RKO (cell line): ENCODE measurements around the gene MARCHF9.

ENCODE experiments used
- DNase-seq: peaks from one replicate; pipeline ENCODE4 v3.0.0-alpha.2; 2016; ENCODE audit warnings: low spot score

The MARCHF9 gene

DNA sequence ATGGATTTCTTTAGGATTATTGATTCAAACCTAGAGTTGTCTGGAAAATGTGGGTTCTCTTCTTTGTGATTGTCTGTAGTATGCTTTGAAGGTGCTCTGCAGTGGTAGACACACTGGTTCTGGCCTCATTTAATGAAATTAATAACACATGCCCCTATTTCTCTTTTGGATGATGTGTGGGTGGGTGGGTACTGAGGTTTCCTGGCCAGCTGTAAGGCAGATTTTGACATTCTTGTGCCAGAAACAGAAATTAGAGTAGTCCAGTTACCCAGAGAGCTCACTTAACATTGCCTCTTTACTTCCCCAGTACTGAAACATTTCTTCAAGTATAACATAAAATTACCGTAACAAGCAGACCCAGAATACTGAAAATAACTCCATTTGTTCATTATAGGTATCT is 42.1 kb downstream of the MARCHF9 start:
- no peak for DNase-seq

GRCh38 chr12:57797933-57798332 is 43.0 kb downstream of the MARCHF9 start:
- DNase-seq, result no peak

DNA sequence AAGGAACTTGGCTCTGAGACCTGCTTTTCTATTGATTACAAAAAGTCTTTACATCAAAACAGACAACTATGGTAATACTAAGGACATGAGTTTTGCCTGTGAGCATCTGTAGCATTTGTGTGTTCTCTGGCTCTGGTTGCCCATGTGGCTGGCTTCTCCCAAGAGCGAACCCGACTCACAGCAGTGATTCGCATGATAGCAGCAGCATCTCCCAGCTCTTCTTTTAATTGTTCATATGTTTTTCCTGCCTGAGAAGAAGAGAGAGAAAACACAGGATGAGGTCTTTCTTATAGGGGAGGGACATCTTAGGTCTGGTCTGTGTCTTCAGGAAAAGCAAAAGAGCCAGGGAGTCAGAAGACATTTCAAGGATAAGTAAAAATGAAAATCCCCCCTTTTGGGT is 46.1 kb downstream of the MARCHF9 start:
- no peak for DNase-seq

DNA sequence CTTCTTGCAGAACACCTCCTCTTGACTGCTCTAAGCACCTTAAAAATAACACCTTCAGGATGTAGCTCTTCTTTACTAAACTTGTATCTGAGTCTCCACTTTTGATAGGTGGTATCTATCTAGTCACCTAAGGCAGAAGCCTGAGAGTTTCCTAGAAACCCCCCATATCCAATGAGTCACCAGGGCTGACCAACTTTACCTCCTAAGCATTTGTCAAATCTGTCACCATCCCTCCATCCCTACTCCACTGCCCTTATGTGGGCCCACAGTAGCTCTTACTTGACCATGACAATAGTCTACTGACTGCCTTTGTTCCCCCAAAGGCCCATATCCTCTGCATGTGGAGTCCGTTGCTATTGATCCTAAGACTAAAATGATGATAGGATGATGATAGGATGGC is 47.7 kb downstream of the MARCHF9 start:
- DNase-seq, result no peak

DNA sequence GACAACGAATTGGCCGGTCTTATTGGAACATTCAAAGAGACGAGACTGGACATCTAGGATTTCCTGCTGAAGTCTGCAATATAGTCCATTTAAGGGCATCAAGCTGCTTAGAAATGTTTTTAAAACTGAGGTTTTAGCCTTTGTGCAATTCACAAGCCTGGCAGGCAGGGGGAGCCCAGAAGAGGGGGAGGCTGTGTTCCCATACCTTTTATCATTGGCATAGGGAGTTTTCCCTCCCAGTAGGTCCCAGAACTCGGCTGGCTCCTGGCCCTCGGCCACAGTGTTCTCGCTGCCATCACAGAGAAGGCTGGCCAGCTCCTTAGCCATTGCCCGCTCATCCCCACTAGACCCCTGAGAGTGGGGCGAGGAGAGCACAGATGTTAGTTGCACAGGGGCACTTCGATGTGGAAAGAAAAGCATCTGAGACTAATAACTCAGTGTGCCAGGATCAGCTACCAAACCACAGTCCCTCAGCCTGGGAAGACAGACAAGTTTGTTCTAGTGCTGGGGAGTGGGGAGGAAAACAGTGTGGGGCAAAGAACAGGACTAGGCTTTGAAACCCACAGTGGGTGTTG is 48.5 kb downstream of the MARCHF9 start:
- peak; percentile 61 for DNase-seq

GRCh38 chr12:57806677-57807076 is 51.8 kb downstream of the MARCHF9 start:
- DNase-seq, result no peak

- DNase-seq, result no peak
Measured at GRCh38 chr12:57807285-57807684, 52.4 kb downstream of the MARCHF9 start.

- no peak for DNase-seq
Measured at GRCh38 chr12:57808351-57808750, 53.4 kb downstream of the MARCHF9 start.

GRCh38 chr12:57809425-57809824 is 54.5 kb downstream of the MARCHF9 start:
- no peak for DNase-seq
